Posterior vena cava (tissue), 2 donors: ENCODE measurements around the gene TDRD5. TPM values are rescaled to one million over a fixed set of nuclear protein-coding genes. Genes with fewer than 3 reads are reported as not detected.

ENCODE experiments used
- DNase-seq: peaks from one replicate; pipeline ENCODE4 v3.0.0-alpha.2; 2020; ENCODE audit warnings: low spot score
- intact Hi-C, 2 donors: fragments of 100-400 bp; cut with DNase I; formaldehyde crosslinking; loops; one replicate each; pipeline versions ENCODE4 v1.14.1 to v1.14.2; 2022 to 2023
- total RNA-seq, 2 donors: library from RNA; stranded (reverse); fragmentation: NEBNext Ultra II Directional; extraction: Animal tissue kit (Norgen Biotek cat#: 25700); gene quantifications; one replicate each; pipeline ENCODE4 v1.2.1, GENCODE V29; 2021
- donor health status: DM: yes; HTN: yes; CAD: no.
- donor health status: DM: yes; HTN: yes; CAD: no.

Gene TDRD5
- total RNA-seq, 2 donors from 2014 or later, result not detected

GRCh38 chr1:179728271-179728670 is 136.6 kb downstream of the TDRD5 start:
- intact Hi-C loops, result no loop called here
- no peak for DNase-seq

- intact Hi-C loops, result no loop called here
- DNase-seq, result no peak
These were observed 138.2 kb downstream of the TDRD5 start for GRCh38 chr1:179729881-179730280.

GRCh38 chr1:179731643-179732042 is 140.0 kb downstream of the TDRD5 start:
- intact Hi-C loops, result no loop called here
- no peak for DNase-seq

Other genes with a start within 250 kb of the TDRD5 start
- not detected for gene AXDND1, start 225.9 kb upstream of the TDRD5 start, total RNA-seq
- not detected for gene NPHS2, start 15.9 kb upstream of the TDRD5 start, total RNA-seq
- under 1 TPM in 1 of 2 donors, not detected in 1; 0.10 TPM for gene FAM163A, start 151.5 kb downstream of the TDRD5 start, total RNA-seq